HepG2 (cell line): ENCODE results near the gene ZXDC. TPM values are rescaled to one million over a fixed set of nuclear protein-coding genes. Genes with fewer than 3 reads are reported as not detected.

Experiments
- CREB1 ChIP-seq, 2 experiments: fragments of 450-650 bp in 1 of 2; IDR thresholded peaks; 2 replicates each; pipeline ENCODE4 v1.6.1; 2016 to 2017; ENCODE audit warnings: control low read depth in 1 of 2, mild to moderate bottlenecking in 1 of 2, missing compliant biosample characterization in 1 of 2, missing genetic modification characterization in 1 of 2
- DPF2 ChIP-seq: sonication (generic); formaldehyde crosslinking; IDR thresholded peaks from 2 replicates; pipeline ENCODE4 v1.4.0; 2020; ENCODE audit warnings: mild to moderate bottlenecking, low read depth, missing genetic modification reagents, borderline replicate concordance
- HNF4G ChIP-seq, 2 experiments: sonication (generic) in 1 of 2; formaldehyde crosslinking in 1 of 2; IDR thresholded peaks; 2 replicates each; pipeline versions ENCODE4 v1.4.0 to v1.6.1; 2011 to 2020; ENCODE audit warnings: borderline replicate concordance in 2 of 2, low read depth in 2 of 2, mild to moderate bottlenecking in 2 of 2, low read length in 1 of 2, missing genetic modification reagents in 1 of 2, moderate library complexity in 1 of 2
- KIAA2018 ChIP-seq: sonication (generic); formaldehyde crosslinking; IDR thresholded peaks from 2 replicates; pipeline ENCODE4 v1.5.0; 2020; ENCODE audit warnings: mild to moderate bottlenecking, missing genetic modification reagents, borderline replicate concordance
- MED1 ChIP-seq: sonication (generic); formaldehyde crosslinking; IDR thresholded peaks from 2 replicates; pipeline ENCODE4 v1.4.0; 2020; ENCODE audit warnings: missing genetic modification reagents
- MYPOP ChIP-seq: sonication (generic); formaldehyde crosslinking; IDR thresholded peaks from 2 replicates; pipeline ENCODE4 v1.8.1; 2023; ENCODE audit warnings: mild to moderate bottlenecking, moderate library complexity, missing genetic modification reagents
- ZFP91 ChIP-seq: sonication (generic); formaldehyde crosslinking; IDR thresholded peaks from 2 replicates; pipeline ENCODE4 v1.9.0; 2022; ENCODE audit warnings: missing genetic modification reagents, mild to moderate bottlenecking, borderline replicate concordance
- ZMYM3 ChIP-seq: sonication (generic); formaldehyde crosslinking; IDR thresholded peaks from 2 replicates; pipeline ENCODE4 v1.5.1; 2020; ENCODE audit warnings: mild to moderate bottlenecking, missing genetic modification reagents
- ZNF3 ChIP-seq: IDR thresholded peaks from 2 replicates; pipeline ENCODE4 v1.7.0; 2017; ENCODE audit warnings: inconsistent platforms
- ZNF746 ChIP-seq: sonication (generic); formaldehyde crosslinking; IDR thresholded peaks from 2 replicates; pipeline ENCODE4 v1.8.0; 2022; ENCODE audit warnings: mild to moderate bottlenecking, missing genetic modification reagents
- ZNF773 ChIP-seq: sonication (generic); formaldehyde crosslinking; IDR thresholded peaks from 2 replicates; pipeline ENCODE4 v1.4.0; 2020; ENCODE audit warnings: missing genetic modification reagents, borderline replicate concordance
- polyA plus RNA-seq, 8 experiments: library from polyadenylated mRNA; depleted of rRNA in 3 of 8; stranded (reverse) in 7 of 8; unstranded in 1 of 8; fragments of >200 nt; fragmentation: Illumina TruSeq in 4 of 8; extraction: Trizol in 4 of 8; gene quantifications; 2 replicates each; pipeline versions ENCODE4 v1.2.1 to v1.2.3, GENCODE V29; 2011 to 2016; ENCODE audit warnings: low read depth in 4 of 8, missing spikeins in 1 of 8, mixed read lengths in 1 of 8; ENCODE audit not compliant: insufficient read depth in 1 of 8
- total RNA-seq, 5 experiments: library from RNA; depleted of rRNA; stranded (reverse); fragments of >200 nt; fragmentation: Illumina TruSeq; extraction: Trizol; gene quantifications; 2 replicates each; pipeline ENCODE4 v1.2.3, GENCODE V29; 2016; ENCODE audit warnings: low read depth in 1 of 5

Gene ZXDC
- total and polyA plus RNA-seq, 2 of the 13 experiments (the other 11 are each of a cell fraction or from before 2014, with no cell fraction given), result 17.6 to 21.2 TPM

- TF ChIP-seq KIAA2018 (CRISPR knock-in tag) (no peak), DPF2 (CRISPR knock-in tag) (peak; percentile 58; the same call in 1 of the 2 replicates), MED1 (CRISPR knock-in tag) (0 out of 2 replicates have a peak, but pooled peaks have one; percentile 32), ZNF3 (CRISPR knock-in tag) (no peak), MYPOP (no peak; the same call in 1 of the 2 replicates), CREB1 (IDR thresholded peaks at IDR 0.05) (no peak), CREB1 (CRISPR knock-in tag; IDR thresholded peaks at IDR 0.05) (no peak), ZMYM3 (CRISPR knock-in tag) (peak; percentile 55), ZNF773 (CRISPR knock-in tag) (no peak), HNF4G (IDR thresholded peaks at IDR 0.05; ENCODE audit: borderline replicate concordance, low read depth, low read length) (peak; percentile 59; the same call in 1 of the 2 replicates), HNF4G (CRISPR knock-in tag; IDR thresholded peaks at IDR 0.05; ENCODE audit: borderline replicate concordance, low read depth) (peak; percentile 44), ZFP91 (CRISPR knock-in tag) (peak; percentile 61; the same call in 1 of the 2 replicates), ZNF746 (CRISPR knock-in tag) (peak; percentile 44; the same call in 1 of the 2 replicates)
These were observed 41.7 kb upstream of the ZXDC start, which contains the start of gene UROC1 (continued) for GRCh38 chr3:126517291-126517951.
